ENCODE data around the gene SCAMP4.
A peak's percentile ranks its signal among the peaks of the same experiment; 100 is the strongest.
"Not testable (repeated sequence)": the region's sequence is repeated elsewhere in the genome, so short reads cannot be mapped to it uniquely, and the experiment has no call there.

Gene SCAMP4

DNA sequence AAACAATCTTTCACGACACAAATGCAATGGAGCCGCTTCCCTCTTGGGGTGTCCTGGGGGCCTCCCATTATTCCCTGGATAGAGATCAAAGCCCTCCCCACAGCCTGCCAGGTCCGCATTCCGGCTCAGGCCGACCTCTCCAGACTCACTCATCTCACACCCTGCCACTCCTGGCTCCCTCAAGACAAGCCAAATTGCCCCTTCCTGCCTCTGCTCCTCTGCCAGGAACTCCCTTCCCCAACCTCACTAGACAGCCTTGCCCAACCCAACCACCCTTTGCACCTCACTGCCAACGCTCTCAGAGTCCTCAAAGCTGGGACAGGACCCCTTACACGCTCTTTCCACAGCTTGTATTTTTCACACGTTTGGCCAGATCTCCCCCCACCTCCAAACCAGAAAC lies 21.4 kb upstream of the SCAMP4 start:
- TF ChIP-seq OSR1 (CRISPR knock-in tag; IDR thresholded peaks at IDR 0.05) (no peak), ARNTL (CRISPR knock-in tag; IDR thresholded peaks at IDR 0.05; ENCODE audit: borderline replicate concordance, low read depth) (no peak), CSDC2 (CRISPR knock-in tag; IDR thresholded peaks at IDR 0.05) (no peak), ISL1 (CRISPR knock-in tag; IDR thresholded peaks at IDR 0.05) (no peak), ZFP30 (CRISPR knock-in tag; IDR thresholded peaks at IDR 0.05) (no peak), ZNF565 (CRISPR knock-in tag; conservative IDR thresholded peaks at IDR 0.05; ENCODE audit: low read depth) (no peak), TCF4 (CRISPR knock-in tag; IDR thresholded peaks at IDR 0.05; ENCODE audit: borderline replicate concordance) (no peak), TOX (CRISPR knock-in tag; IDR thresholded peaks at IDR 0.05; ENCODE audit: borderline replicate concordance) (no peak), GLIS3 (CRISPR knock-in tag; IDR thresholded peaks at IDR 0.05) (no peak)
- TF ChIP-seq, protein P1, sequence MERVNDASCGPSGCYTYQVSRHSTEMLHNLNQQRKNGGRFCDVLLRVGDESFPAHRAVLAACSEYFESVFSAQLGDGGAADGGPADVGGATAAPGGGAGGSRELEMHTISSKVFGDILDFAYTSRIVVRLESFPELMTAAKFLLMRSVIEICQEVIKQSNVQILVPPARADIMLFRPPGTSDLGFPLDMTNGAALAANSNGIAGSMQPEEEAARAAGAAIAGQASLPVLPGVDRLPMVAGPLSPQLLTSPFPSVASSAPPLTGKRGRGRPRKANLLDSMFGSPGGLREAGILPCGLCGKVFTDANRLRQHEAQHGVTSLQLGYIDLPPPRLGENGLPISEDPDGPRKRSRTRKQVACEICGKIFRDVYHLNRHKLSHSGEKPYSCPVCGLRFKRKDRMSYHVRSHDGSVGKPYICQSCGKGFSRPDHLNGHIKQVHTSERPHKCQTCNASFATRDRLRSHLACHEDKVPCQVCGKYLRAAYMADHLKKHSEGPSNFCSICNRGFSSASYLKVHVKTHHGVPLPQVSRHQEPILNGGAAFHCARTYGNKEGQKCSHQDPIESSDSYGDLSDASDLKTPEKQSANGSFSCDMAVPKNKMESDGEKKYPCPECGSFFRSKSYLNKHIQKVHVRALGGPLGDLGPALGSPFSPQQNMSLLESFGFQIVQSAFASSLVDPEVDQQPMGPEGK (CRISPR knock-in tag; IDR thresholded peaks at IDR 0.05; ENCODE audit: borderline replicate concordance), result no peak
- TF ChIP-seq, protein P2, sequence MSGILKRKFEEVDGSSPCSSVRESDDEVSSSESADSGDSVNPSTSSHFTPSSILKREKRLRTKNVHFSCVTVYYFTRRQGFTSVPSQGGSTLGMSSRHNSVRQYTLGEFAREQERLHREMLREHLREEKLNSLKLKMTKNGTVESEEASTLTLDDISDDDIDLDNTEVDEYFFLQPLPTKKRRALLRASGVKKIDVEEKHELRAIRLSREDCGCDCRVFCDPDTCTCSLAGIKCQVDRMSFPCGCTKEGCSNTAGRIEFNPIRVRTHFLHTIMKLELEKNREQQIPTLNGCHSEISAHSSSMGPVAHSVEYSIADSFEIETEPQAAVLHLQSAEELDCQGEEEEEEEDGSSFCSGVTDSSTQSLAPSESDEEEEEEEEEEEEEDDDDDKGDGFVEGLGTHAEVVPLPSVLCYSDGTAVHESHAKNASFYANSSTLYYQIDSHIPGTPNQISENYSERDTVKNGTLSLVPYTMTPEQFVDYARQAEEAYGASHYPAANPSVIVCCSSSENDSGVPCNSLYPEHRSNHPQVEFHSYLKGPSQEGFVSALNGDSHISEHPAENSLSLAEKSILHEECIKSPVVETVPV (CRISPR knock-in tag; IDR thresholded peaks at IDR 0.05), result no peak

DNA sequence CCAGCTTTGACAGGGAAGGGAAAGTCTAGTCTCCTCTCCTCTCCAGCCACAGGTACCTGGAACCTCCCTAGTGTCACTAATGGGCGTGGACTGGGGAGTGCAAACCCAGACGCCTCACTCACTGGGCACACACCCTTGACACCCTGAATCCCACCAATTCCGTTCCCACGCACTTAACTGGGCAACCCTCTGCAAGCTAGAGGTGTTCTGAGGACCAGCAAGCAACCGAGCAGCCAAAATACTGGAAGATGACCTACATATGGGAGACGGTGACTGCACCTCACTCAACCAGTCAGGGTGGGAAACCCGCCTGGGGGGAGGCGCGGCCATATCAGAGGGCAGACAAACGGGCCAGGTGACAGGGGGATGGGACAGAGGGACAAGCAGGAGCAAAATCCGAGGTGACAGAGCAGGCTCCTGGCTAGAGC lies 20.9 kb upstream of the SCAMP4 start:
- ATAC-seq, result peak; percentile 28
- no peak for TF ChIP-seq PPARA (CRISPR knock-in tag; IDR thresholded peaks at IDR 0.05; ENCODE audit: borderline replicate concordance)
- no peak for TF ChIP-seq GLIS3 (CRISPR knock-in tag; IDR thresholded peaks at IDR 0.05)
- TF ChIP-seq ZNF565 (CRISPR knock-in tag; conservative IDR thresholded peaks at IDR 0.05; ENCODE audit: low read depth), result no peak
- TF ChIP-seq ZC3H10 (CRISPR knock-in tag; IDR thresholded peaks at IDR 0.05), result no peak
- TF ChIP-seq SNAI2 (CRISPR knock-in tag; IDR thresholded peaks at IDR 0.05), result no peak
- TF ChIP-seq, protein P3, sequence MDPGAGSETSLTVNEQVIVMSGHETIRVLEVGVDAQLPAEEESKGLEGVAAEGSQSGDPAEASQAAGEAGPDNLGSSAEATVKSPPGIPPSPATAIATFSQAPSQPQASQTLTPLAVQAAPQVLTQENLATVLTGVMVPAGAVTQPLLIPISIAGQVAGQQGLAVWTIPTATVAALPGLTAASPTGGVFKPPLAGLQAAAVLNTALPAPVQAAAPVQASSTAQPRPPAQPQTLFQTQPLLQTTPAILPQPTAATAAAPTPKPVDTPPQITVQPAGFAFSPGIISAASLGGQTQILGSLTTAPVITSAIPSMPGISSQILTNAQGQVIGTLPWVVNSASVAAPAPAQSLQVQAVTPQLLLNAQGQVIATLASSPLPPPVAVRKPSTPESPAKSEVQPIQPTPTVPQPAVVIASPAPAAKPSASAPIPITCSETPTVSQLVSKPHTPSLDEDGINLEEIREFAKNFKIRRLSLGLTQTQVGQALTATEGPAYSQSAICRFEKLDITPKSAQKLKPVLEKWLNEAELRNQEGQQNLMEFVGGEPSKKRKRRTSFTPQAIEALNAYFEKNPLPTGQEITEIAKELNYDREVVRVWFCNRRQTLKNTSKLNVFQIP (CRISPR knock-in tag; IDR thresholded peaks at IDR 0.05; ENCODE audit: borderline replicate concordance, low read depth), result no peak

More for the DNA sequence above, 21.4 kb upstream of the SCAMP4 start:
- ATAC-seq, result peak; percentile 11; the same call in 1 of the 3 replicates

DNA sequence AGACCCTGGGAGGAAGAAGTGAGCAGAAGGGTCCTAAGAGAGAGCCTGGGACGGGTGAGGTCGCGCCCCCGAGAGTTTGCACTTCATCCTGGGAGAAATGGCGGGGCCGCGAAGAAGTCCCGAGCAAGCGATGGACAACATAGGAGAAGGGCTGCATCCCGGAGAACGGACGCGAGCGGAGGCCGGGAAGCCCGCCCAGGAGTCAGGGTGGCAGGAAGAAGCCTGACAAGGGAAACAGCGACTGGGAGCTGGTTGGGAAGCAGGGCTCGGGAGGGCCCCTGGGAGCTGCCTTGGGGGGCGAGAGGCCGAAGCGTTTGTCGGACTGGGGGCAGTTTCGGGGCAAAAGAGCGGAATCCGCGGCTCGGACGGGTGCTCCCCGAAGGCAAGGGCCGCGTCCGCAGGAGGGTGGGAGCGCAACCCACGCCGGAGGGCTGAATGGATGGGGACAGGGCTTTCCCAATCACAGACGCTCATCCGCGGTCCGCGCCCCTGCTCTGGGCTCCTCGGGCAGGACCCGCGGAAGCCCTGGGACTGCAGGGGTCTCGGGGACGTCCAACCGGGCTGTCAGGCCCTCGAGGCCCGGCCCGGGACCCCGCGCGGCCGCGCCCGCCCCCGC lies 20.4 kb upstream of the SCAMP4 start:
- ATAC-seq, result peak; percentile 40
- no peak for TF ChIP-seq ZNF8 (CRISPR knock-in tag; IDR thresholded peaks at IDR 0.05)
- TF ChIP-seq ZFP30 (CRISPR knock-in tag; IDR thresholded peaks at IDR 0.05), result no peak
- TF ChIP-seq TOX (CRISPR knock-in tag; IDR thresholded peaks at IDR 0.05; ENCODE audit: borderline replicate concordance), result no peak
- no peak for TF ChIP-seq SNAI2 (CRISPR knock-in tag; IDR thresholded peaks at IDR 0.05)

DNA sequence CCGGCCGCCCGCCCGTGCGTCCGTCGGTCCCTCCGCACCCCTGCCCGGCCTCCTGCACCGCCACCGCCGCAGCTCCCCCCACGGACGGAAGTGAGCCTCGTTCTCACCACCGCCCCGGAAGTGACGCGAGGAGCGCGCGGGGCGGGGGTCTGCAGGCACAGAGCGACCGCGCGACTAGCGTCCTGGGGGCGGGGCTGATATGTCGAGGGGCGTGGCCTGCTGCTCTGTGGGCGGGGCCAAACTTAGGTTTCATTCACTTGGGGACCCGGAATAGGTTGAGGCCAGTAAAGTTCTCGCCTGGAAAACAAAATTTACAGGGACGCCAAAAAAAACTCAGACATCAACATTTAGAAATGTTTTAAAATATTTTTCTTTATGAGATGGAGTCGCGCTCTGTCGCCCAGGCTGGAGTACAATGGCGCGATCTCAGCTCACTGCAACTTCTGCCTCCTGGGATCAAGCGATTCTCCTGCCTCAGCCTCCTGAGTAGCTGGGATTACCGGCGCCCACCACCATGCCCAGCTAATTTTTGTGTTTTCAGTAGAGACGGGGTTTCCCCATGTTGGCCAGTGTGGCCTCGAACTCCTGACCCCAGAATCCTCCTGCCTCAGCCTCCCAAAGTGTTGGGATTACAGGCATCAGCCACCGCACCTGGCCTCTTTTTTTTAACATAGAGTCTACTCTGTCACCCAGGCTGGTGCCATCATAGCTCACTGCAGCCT lies 19.6 kb upstream of the SCAMP4 start, which contains the start of gene ABHD17A:
ABHD17A (minus strand) TSS at position 99 of the 722 bp plus-strand sequence. CDS start 3,930 bp downstream, outside the sequence.
- ATAC-seq, result peak; percentile 86

DNA sequence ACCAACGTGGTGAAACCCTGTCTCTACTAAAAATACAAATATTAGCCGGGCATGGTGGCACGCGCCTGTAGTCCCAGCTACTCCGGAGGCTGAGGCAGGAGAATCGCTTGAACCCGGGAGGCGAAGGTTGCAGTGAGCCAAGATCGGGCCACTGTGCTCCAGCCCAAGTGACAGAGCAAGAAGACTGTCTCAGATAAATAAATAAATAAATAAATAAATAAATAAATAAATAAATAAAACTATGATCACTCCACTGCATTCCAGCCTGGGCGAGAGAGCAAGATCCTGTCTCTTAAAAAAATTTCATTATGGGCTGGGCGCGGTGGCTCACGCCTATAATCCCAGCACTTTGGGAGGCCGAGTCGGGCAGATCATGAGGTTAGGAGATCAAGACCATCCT lies 18.8 kb upstream of the SCAMP4 start:
- ATAC-seq, result not testable (repeated sequence)

DNA sequence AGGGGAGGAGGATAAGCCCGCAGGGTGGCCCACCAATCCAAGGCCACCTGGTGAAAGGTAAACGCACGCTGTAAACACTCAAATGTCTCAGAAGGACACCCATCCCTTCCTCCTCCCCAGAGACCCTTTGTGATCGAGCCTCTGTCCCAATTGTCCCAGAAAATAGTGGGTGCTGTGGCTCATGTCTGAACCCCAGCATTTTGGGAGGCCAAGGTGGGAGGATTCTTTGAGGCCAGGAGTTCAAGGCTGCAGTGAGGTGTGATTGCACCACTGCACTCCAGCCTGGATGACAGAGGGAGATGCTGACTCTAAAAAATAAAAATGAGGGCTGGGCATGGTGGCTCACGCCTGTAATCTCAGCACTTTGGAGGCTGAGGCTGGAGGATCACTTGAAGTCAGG lies 16.8 kb upstream of the SCAMP4 start:
- TF ChIP-seq ZNF565 (CRISPR knock-in tag; conservative IDR thresholded peaks at IDR 0.05; ENCODE audit: low read depth) (no peak), ZNF70 (CRISPR knock-in tag; IDR thresholded peaks at IDR 0.05) (no peak), ZFP30 (CRISPR knock-in tag; IDR thresholded peaks at IDR 0.05) (no peak), ZC3H10 (CRISPR knock-in tag; IDR thresholded peaks at IDR 0.05) (no peak), TOX (CRISPR knock-in tag; IDR thresholded peaks at IDR 0.05; ENCODE audit: borderline replicate concordance) (no peak), ESRRG (CRISPR knock-in tag; IDR thresholded peaks at IDR 0.05) (no peak), ZFP3 (CRISPR knock-in tag; IDR thresholded peaks at IDR 0.05) (no peak)
- TF ChIP-seq, protein P2 (CRISPR knock-in tag; IDR thresholded peaks at IDR 0.05), result no peak
- TF ChIP-seq, protein P3 (CRISPR knock-in tag; IDR thresholded peaks at IDR 0.05; ENCODE audit: borderline replicate concordance, low read depth), result no peak
- TF ChIP-seq, protein P1 (CRISPR knock-in tag; IDR thresholded peaks at IDR 0.05; ENCODE audit: borderline replicate concordance), result no peak
- ATAC-seq, result no peak
